T-helper 2 cell (primary cell): ENCODE results near the gene ZMIZ1.

ENCODE experiments used
- DNase-seq, 5 experiments: peaks; one replicate each; pipeline versions ENCODE4 v3.0.0 to v3.0.0-alpha.2; 2012 to 2022

ZMIZ1 gene

DNA sequence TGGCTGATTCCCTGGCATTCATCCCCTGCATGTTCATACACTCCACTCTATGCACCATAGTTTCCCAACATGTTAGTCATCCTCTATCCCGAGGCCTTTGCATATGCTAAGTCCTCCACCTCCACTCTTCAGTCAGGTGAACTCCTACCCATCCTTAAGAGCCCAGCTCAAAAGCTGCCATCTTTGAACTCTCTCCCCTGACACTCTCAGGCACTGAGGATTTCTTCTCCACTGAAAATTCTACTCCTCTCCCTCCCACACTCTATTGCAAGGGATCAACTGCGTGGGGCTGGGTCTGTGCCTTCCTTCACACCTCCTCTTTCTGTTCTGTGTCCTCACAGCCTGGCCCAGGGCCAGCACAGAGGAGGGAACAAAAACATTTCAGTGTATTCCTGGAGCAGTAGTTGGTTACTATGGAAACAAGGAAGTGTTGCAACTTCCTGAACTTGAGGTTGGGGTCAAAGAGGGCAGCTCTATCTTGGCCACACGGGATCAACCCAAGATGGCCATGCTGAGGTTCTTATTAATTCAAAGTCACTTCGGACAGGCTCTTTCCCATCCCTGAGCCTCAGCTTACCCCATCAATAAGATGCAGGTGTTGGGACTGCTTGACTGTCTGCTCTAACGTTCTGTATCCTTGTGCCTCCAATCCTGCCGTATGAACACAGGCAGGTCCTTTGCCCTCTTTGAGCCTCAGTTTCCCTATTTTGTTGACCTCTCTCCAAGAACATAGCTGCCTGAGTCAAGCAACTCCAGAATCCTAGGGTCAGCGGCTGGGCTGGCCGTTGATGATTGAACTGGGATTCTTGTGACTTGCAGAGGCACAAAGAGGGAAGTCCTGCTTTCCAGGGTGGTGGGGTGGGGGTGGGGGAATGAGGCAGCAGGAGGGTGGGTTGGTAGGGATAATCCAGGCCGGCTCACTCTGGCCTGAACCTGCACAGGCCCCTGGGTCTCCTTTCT, 15.5 kb downstream of the ZMIZ1 start:
- peak in 1 of 5 experiments; percentile 7 for DNase-seq

DNA sequence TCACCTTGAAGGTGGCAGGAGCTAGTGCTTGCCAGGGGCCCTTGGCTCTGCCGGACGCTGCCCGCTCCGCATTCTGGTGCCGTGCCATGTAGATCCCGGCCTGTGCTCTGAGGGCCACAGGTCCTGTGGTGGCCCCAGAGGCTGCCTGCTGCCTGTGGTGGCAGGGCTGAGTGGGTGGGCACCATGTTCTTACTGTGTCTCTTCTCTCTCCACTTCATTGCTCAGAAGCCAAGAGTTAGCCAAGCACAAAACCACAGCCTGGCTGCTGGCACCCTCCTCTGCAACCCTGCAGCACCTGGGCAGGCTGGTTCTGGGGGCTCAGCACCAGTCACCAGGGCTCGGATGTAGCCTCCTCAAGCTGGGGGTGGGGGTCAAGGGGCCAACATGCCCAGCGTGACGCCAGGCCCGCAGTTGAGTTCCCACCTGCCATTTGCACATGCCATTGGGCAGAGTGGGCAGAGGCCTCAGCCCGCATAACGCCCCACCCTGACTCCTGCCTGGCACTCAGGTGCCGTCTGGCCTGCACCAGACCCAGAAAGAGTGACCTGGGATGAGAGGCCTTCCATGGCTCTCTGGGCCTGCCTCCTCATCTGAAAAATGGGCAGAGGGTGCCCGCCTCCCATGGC, 16.3 kb downstream of the ZMIZ1 start:
- DNase-seq = no peak

- no peak for DNase-seq
These were observed 18.1 kb downstream of the ZMIZ1 start for GRCh38 chr10:79086822-79087221.

- no peak for DNase-seq
These were observed 19.0 kb downstream of the ZMIZ1 start for GRCh38 chr10:79087721-79088120.

GRCh38 chr10:79088176-79088575, 19.4 kb downstream of the ZMIZ1 start:
- no peak for DNase-seq

GRCh38 chr10:79088613-79089355, 20.0 kb downstream of the ZMIZ1 start:
- DNase-seq = no peak

DNA sequence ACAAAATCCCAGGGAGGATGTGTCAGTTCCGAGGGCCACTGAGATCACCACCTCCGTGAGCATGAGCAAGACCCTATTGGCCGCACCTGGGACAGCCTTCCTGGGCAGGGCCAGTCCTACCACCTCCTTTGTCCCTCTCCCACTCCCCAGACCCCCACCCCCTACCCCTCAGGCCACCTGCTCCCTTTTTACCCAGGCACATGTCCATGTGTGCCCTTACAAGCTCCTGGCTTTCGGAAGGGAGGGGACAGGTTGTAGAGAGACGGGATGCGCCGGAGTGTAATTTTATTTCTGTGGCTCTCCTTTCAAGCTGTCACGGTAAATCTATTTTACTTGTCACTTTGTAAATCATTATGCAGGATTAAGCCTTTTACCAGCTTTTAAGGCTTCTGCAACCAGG, 20.9 kb downstream of the ZMIZ1 start:
- DNase-seq = no peak

DNA sequence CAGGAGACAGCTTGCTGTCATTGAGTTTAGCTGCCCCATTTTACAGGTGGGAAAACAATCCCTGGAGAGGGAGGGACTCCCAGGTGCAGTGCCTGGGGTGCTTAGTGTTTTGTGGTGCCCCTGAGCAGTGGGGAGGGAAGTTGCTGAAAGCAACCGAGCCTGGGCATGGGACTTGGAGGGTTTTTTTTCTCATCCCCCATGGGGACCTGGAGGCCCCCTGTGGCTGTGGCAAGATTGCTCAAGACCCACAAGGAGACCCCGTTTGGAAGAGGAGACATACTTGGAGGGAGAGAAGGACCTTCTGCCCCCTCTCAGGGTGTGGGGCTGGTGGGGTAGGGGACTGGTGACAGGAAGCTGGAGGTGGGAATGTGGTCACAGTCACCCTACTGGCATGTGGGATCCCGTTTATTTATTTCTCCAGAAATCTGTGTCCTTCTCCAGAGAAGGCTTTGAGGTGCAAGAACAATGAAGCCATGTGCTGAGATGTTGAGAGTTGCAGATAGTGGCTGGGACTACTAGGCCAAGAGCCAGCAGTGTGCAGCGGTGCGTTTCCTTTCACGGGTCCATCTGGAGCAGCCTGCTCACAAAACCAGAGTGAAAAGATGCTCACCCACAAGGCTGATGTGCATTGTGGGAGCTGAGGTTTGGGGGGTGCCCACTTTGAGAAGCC, 21.5 kb downstream of the ZMIZ1 start:
- no peak for DNase-seq

DNA sequence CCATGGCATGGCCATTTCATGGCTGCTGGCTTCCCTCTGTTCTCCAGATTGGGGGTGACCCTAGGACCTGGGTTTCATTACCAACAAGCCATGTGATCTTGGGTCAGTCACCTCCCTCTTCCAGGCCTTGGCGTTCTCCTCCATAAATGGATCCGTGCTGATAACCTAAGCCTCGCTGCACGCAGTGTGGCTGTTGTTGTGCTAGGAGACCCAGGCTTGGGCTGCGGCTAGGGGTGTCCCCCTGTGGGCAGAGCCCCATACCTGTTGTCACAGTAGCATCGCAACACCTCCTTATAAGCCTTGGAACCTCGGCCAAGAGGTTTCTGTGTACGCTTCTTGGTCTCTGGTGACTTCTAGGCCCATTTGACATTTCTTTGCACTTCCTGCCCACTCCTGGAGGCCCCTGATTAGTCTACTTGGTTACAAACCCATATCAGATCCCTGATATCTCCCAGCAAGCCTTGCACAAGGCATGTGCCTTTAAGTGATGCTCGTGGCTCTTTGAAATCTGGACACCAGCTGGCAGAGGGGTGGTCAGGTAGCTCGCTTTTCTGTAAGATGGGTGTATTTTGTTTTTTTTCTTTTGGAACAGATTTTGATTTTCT, 23.6 kb downstream of the ZMIZ1 start:
- no peak for DNase-seq

DNA sequence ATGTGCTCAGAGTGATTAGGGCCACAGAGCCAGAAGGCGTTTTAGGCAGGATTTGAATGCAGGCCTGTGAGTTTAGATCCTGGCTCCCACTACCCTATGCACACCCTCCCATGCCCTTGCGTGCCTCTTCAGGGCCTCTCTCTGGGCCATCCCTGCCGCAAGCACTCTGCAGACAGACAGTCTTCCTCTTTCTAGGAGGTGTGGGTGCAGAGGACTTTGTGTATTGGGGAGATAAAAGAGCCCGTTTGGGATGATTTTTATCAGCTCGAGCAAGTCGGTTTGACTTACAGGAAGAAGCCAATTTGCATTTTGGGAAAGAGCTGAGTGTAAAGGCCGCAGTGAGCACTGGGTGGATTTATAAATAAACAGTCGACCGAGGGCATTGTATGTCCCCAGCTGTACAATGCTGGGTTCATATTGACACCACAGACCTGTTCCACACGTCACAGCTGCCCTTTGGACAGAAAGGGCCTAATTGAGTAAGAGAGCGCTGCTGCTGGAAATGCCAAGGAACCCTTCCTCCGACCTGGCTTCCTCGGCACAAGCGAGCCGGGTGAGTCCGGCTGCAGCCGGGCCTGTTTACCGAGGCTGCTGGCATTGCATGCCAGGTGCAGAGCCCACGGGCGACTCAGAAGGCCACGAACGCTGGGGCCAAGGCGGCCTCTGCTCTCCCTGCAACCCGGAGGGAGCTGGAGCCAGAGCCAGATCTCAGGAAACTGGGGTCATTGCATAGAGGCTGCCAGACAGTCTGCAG, 25.1 kb downstream of the ZMIZ1 start:
- no peak for DNase-seq

- no peak for DNase-seq
These were observed 25.8 kb downstream of the ZMIZ1 start for GRCh38 chr10:79094412-79095175.

GRCh38 chr10:79095316-79095715, 26.6 kb downstream of the ZMIZ1 start:
- no peak for DNase-seq

DNA sequence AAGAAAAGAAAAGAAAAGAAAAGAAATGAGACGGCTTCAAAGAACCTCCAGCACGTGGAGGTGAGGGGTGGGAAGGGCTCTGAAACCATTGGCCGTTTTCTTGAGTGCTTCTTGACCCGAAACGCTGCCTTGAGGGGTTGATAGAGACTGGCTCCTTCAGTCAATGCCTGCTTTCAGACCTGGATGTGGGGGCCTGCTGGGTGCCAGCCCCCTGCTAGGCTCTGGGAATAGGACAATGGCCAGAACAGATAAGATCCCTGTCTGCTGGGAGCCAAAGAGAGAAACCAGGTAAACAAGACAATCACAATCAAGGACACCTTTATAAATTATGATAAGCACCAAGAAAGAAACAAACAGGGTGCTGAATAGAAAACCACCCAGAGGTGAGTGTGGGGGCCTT, 27.7 kb downstream of the ZMIZ1 start:
- no peak for DNase-seq

GRCh38 chr10:79097021-79097872, 28.5 kb downstream of the ZMIZ1 start:
- no peak for DNase-seq

DNA sequence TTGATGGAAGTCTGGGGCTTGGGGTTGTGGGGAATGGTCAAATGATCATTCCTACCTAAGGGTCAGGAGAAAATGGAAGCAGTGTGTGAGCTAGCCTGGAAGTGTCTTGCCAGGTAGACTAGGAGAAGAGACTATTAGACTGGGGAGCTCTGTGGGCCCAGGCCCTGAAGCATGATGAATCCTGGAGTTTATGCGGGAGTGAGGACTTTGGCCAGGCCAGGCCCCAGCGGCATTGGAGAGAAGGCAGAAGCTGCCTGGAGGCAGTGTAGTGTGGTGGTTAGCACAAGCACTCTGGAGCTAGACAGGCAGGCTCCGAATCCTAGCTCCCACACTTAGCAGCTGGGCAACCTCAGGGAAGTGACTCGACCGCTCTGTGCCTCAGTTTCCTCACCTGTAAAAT, 29.3 kb downstream of the ZMIZ1 start:
- no peak for DNase-seq

DNA sequence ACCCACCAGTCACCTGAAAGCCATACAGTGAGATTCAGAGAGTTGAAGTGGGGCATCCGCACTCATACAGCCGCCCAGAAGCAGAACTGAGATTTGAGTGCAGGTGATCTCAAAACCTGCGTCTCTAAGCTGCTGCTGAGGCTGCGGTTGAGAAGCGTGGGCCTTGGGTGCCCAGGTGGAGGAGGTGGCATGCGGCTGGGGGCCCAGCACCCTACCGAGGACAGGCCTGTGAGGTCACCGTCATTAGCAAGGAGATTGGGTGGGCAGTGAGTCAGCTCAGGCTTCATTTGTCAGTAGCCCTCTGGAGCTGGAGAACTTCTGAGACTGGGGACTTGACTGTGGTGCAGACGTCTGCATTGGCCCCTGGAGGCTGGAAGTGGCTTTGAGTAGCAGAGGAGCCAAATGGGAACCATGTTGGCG, 29.8 kb downstream of the ZMIZ1 start:
- no peak for DNase-seq

GRCh38 chr10:79099898-79100448, 31.2 kb downstream of the ZMIZ1 start:
- DNase-seq = no peak

- no peak for DNase-seq
These were observed 32.0 kb downstream of the ZMIZ1 start for GRCh38 chr10:79100771-79101170.
